ENCODE measurements around the gene BLNK.

DNA sequence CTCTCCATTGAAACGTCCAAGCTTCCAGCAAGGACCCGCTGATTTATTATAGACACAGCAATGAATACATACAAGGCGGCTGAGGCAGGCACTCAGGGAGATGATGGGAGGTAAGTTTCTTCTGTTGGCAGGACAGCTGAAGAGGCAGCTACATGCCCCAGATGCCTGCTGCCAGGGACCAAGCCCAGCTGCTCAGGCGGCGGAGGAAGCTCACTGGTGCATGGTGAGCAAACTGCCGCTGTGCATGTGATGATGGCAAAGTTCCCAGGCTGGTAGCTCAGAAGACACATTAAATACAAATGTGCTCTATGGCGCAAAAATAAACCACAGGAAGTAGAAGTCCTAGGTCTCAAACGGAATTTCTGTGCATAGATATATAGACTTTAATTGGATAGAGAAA is 35.1 kb upstream of the BLNK start:
- TF ChIP-seq CTCF (IDR thresholded peaks at IDR 0.05), result no peak
- no peak for TF ChIP-seq EZH2 (IDR thresholded peaks at IDR 0.05)

Measured in neural progenitor cell (in vitro differentiated cells).